Astrocyte of the cerebellum (primary cell): ENCODE measurements around the gene TNFRSF4.
A peak's percentile ranks its signal among the peaks of the same experiment; 100 is the strongest.

Experiments used
- DNase-seq: peaks from one replicate; pipeline ENCODE4 v3.0.0-alpha.2; 2011; ENCODE audit warnings: low read depth
- H3K4me3 ChIP-seq: 2 replicates; pipeline ENCODE4 v1.5.1; 2011; ENCODE audit warnings: mild to moderate bottlenecking, low read depth, low read length, moderate library complexity
- in situ Hi-C: cut with HindIII; loops from 2 replicates; pipeline ENCODE4 v1.10.0; 2017; ENCODE audit warnings: low sequenced_read_pairs
- TF ChIP-seq, protein P1 (sequence below): IDR thresholded peaks from 2 replicates; pipeline ENCODE4 v1.5.1; 2012; ENCODE audit warnings: low read length, low read depth, moderate library complexity, mild to moderate bottlenecking; ENCODE audit errors: missing control alignments

TNFRSF4 gene

DNA sequence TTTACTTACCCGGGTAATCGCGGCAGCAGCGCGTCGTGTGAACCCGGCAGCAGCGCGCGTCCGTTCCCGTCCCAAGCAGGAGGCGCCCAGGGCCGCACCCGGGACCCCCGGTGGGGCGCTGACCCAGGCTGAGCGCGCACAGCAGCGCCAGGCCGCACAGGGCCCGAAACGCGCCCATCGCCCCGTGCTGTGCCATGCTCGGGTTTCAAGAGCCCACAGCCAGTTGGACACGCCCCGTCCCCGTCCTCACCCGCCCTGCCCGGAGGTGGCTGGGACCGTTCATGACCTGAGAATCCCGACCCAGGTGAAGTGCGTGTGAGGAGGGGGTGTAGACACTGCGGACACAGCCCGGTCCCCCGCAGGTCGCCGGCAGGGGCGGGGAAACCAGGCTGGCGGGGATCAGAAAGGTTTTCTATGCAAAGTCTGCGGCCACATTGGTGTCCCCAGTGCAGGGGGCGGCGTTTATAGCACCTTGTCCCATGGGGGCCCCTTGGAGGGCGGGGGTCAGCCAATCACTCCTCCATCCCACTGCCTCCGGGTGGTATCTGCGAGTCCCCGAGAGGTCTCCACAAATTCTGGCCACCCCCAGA is 7.5 kb downstream of the TNFRSF4 start, which contains the start of gene TNFRSF18:
TSS of gene TNFRSF18 (minus strand) at position 217 of the 590 bp plus-strand sequence. CDS start at position 196, 21 bp downstream.
- DNase-seq: no peak
- TF ChIP-seq, protein P1, sequence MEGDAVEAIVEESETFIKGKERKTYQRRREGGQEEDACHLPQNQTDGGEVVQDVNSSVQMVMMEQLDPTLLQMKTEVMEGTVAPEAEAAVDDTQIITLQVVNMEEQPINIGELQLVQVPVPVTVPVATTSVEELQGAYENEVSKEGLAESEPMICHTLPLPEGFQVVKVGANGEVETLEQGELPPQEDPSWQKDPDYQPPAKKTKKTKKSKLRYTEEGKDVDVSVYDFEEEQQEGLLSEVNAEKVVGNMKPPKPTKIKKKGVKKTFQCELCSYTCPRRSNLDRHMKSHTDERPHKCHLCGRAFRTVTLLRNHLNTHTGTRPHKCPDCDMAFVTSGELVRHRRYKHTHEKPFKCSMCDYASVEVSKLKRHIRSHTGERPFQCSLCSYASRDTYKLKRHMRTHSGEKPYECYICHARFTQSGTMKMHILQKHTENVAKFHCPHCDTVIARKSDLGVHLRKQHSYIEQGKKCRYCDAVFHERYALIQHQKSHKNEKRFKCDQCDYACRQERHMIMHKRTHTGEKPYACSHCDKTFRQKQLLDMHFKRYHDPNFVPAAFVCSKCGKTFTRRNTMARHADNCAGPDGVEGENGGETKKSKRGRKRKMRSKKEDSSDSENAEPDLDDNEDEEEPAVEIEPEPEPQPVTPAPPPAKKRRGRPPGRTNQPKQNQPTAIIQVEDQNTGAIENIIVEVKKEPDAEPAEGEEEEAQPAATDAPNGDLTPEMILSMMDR: no peak
- H3K4me3 ChIP-seq: peak within 1 kb of the TSS; percentile 10
- in situ Hi-C loops: no loop called here

DNA sequence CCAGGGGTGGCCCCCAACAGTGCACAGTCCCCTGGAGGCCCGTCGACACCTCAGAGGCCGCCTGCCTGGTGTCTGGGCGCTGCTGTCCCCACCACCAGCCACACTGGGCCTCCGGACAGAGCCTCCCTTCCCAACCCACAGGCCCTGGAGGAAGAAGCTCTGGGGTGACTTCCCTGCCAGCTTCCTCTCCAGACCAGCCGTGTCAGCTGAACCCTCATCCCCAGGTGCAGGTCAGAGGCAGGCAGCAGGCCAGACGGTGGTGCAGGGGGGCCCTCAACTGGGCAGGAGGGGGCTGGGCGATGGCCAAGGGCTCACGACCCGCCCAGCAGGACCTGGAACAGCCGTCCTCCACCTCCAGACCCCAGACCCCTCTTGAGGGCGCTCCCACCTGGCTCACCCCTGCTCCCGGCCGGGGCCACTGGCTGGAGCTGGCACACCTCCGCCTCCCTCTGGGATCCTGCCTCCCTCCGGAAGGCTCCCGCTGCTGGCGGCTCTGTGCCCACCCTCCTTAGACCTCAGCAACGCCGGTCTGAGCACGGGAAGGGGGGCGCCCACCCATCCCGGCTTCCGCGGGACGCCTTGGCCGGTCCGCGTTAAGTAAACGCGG is 8.1 kb downstream of the TNFRSF4 start:
- H3K4me3 ChIP-seq: no peak overlapping the region
- no peak for DNase-seq
- in situ Hi-C loops: no loop called here
- TF ChIP-seq, protein P1: no peak

DNA sequence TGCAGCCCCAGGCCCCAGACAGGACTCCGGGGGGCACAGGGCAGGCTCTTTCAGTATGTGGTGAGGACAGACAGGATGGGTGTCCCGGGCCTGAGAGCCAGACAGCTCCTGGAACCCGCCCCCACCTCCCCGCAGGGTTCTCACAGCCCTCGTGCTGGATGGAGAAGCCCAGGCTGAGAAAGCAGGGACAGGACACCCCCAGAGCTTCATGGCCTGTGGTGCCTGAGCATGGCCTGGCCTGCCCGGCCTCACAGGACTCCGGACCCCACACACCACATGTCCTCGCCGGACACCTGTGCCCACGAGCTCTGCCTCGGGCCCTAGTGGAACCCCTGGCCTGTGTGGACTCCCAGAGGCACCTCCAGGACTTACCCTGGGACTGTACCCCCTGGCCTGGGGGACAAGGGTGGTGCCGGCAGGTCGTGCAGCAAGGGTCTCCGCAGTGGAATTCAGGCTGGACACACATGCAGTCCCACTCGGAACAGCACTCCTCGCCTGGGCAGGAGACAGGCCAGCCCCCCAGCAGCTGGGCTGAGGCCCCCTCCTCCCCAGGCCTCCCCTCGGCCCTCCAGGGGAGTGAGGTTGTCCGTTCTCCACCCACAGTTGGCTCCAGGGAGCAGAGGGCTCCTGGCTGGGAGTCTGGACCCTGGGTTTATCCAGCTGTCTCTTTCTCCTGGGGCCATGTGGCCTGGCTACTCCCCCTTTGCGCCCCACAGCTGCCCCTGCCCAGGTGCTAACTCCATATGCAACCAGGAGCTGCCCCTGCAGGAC is 8.8 kb downstream of the TNFRSF4 start:
- no peak for DNase-seq
- TF ChIP-seq, protein P1: no peak
- H3K4me3 ChIP-seq: no peak overlapping the region
- in situ Hi-C loops: no loop called here

DNA sequence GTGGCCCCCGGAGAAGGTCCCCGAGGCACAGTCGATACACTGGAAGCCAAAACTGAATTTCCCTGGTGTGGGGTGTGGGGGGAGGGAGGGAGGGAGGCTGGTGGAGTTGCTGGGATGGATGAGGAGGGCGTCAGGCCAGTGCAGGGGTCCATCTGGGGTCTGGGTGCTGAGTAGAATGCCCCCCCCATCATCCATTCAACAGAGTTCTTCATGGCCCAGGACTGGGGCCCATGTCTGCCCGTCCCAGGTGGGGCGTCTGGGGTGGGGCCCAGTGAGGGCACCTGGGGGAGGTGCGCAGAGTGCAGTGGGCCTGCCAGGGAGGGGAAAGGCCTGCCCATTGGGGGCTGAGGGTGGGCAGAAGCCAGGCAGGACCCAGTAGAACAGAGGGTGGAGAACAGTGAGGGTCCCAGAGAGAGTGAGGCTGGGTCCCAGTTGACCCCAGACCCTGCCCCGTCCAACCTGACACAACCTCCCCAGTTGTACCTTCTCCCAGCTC is 9.5 kb downstream of the TNFRSF4 start:
- in situ Hi-C loops: no loop called here
- DNase-seq: no peak
- TF ChIP-seq, protein P1: no peak
- H3K4me3 ChIP-seq: no peak overlapping the region

DNA sequence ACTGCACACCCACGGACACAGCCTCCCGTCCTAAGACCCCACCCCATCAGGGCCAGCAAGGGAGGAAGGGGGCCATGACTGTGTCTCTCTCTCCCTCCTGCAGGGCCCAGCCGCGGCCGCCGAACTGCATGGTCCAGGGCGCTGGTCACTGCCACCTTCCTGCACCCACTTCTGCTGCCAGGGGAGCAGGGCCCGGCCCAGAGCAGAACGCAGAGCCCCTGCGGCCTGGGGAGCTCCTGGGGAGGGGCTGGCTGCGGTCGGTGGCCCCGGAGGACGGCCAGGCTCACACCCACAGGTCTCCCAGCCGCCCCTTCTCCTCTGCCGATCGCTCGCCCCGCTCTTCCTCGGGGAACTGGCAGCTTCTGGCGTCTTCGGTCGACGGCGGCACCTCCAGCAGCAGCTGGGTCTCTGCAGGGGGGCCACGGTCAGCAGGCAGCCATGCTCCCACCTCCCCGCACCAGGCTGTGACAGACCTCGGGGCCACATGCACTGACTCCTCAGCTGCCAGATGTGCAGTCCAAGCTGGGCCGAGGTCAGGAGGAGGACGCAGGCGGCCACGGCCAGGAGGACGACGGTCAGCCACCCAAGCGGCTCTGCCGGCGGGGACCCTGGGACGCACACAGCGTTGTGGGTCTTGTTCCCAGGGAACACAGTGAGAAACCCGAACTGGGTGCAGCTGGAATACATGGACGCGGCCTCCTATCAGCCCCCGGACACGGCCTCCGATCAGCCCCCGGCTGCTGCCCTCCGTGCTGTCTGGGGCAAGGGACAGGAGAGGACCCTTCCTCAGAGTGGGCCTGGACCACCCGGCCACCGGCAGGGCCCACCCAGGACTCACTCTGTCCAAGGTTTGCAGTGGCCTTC is 10.2 kb downstream of the TNFRSF4 start:
- no peak for DNase-seq
- no peak overlapping the region for H3K4me3 ChIP-seq
- in situ Hi-C loops: no loop called here
- TF ChIP-seq, protein P1: no peak
